ENCODE data around the gene PARP1.

PARP1 gene

GRCh38 chr1:226408285-226409184 lies 642 bp upstream of the PARP1 start:
- in situ Hi-C loops (cut with MboI; ENCODE audit: low sequenced_read_pairs) = no loop called here

GRCh38 chr1:226407199-226407496 lies 745 bp downstream of the PARP1 start:
- in situ Hi-C loops (cut with MboI; ENCODE audit: low sequenced_read_pairs) = no loop called here

GRCh38 chr1:226406401-226406881 lies 1.5 kb downstream of the PARP1 start:
- in situ Hi-C loops (cut with MboI; ENCODE audit: low sequenced_read_pairs) = no loop called here

- in situ Hi-C loops (cut with MboI; ENCODE audit: low sequenced_read_pairs) = no loop called here
Observed at GRCh38 chr1:226405411-226405988, 2.4 kb downstream of the PARP1 start.

GRCh38 chr1:226404904-226405222 lies 3.0 kb downstream of the PARP1 start:
- in situ Hi-C loops (cut with MboI; ENCODE audit: low sequenced_read_pairs) = no loop called here

GRCh38 chr1:226404063-226404903 lies 3.6 kb downstream of the PARP1 start:
- in situ Hi-C loops (cut with MboI; ENCODE audit: low sequenced_read_pairs) = no loop called here

- in situ Hi-C loops (cut with MboI; ENCODE audit: low sequenced_read_pairs) = no loop called here
Observed at GRCh38 chr1:226403201-226404034, 4.5 kb downstream of the PARP1 start.

- in situ Hi-C loops (cut with MboI; ENCODE audit: low sequenced_read_pairs) = no loop called here
Observed at GRCh38 chr1:226402739-226403165, 5.1 kb downstream of the PARP1 start.

- in situ Hi-C loops (cut with MboI; ENCODE audit: low sequenced_read_pairs) = no loop called here
Observed at GRCh38 chr1:226401355-226402303, 6.3 kb downstream of the PARP1 start.

- in situ Hi-C loops (cut with MboI; ENCODE audit: low sequenced_read_pairs) = no loop called here
Observed at GRCh38 chr1:226400519-226401354, 7.2 kb downstream of the PARP1 start.

- in situ Hi-C loops (cut with MboI; ENCODE audit: low sequenced_read_pairs) = no loop called here
Observed at GRCh38 chr1:226397955-226398636, 9.8 kb downstream of the PARP1 start.

GRCh38 chr1:226397011-226397926 lies 10.6 kb downstream of the PARP1 start:
- in situ Hi-C loops (cut with MboI; ENCODE audit: low sequenced_read_pairs) = no loop called here

- in situ Hi-C loops (cut with MboI; ENCODE audit: low sequenced_read_pairs) = no loop called here
Observed at GRCh38 chr1:226395753-226396152, 12.1 kb downstream of the PARP1 start.

GRCh38 chr1:226394462-226394861 lies 13.4 kb downstream of the PARP1 start:
- in situ Hi-C loops (cut with MboI; ENCODE audit: low sequenced_read_pairs) = no loop called here

GRCh38 chr1:226390681-226391080 lies 17.2 kb downstream of the PARP1 start:
- in situ Hi-C loops (cut with MboI; ENCODE audit: low sequenced_read_pairs) = no loop called here

GRCh38 chr1:226388131-226388530 lies 19.8 kb downstream of the PARP1 start:
- in situ Hi-C loops (cut with MboI; ENCODE audit: low sequenced_read_pairs) = no loop called here

- in situ Hi-C loops (cut with MboI; ENCODE audit: low sequenced_read_pairs) = no loop called here
Observed at GRCh38 chr1:226384717-226385116, 23.2 kb downstream of the PARP1 start.
